HepG2 (cell line): Measurements from ENCODE around the gene KCNAB1. TPM values are rescaled to one million over a fixed set of nuclear protein-coding genes. Genes with fewer than 3 reads are reported as not detected.

Experiments used
- ATAC-seq: fragments of 200-7000 bp; cut with Tn5 transposase; 3 replicates; pipeline ENCODE4 v1.9.1; 2020; ENCODE audit warnings: mild to moderate bottlenecking, moderate library complexity
- BruUV-seq: library from RNA; stranded (reverse); fragments of 400-500 nt; replicated peaks from 2 replicates; lab custom pipeline; 2021; lab: Mats Ljungman, UMichigan
- CTCF ChIA-PET: fragments of 300-600 bp; formaldehyde crosslinking; extraction: SDS; loops from one replicate; lab custom pipeline; 2021; ENCODE audit warnings: low total read pairs, inconsistent platforms, low intra/inter-chr PET ratio; lab: Yijun Ruan, JAX
- POLR2A ChIA-PET: fragments of 350-600 bp; sonication (Branson Sonifier 250); formaldehyde crosslinking; loops from one replicate; lab custom pipeline; 2020; ENCODE audit warnings: antibody characterized with exemption, inconsistent platforms; lab: Yijun Ruan, JAX
- DNase-seq: peaks from one replicate; pipeline ENCODE4 v3.0.0-alpha.2; 2015; ENCODE audit warnings: low spot score
- FAIRE-seq: peaks from 3 replicates; lab custom pipeline; 2011; peaks lifted over from hg19 to GRCh38; lab: Jason Lieb, UNC
- H2AFZ ChIP-seq: one replicate; pipeline ENCODE4 v1.6.1; 2011; ENCODE audit warnings: low read length, inconsistent platforms
- H3K27ac ChIP-seq: fragments of 300-600 bp; 3 replicates; pipeline ENCODE4 v1.8.0; 2011; ENCODE audit warnings: mixed run types, mild to moderate bottlenecking, mixed read lengths, low read length, inconsistent platforms; ENCODE audit not compliant: insufficient read depth; ENCODE audit errors: extremely low read length
- H3K27me3 ChIP-seq, 2 experiments: fragments of 200-600 bp in 1 of 2; 2 replicates in 1 of 2; 3 replicates in 1 of 2; pipeline versions ENCODE4 v1.6.0 to v1.8.0; 2011; ENCODE audit warnings: low read length in 2 of 2, mild to moderate bottlenecking in 2 of 2, moderate library complexity in 2 of 2, inconsistent platforms in 1 of 2; ENCODE audit not compliant: insufficient read depth in 2 of 2, control insufficient read depth in 1 of 2
- H3K36me3 ChIP-seq, 2 experiments: fragments of 200-600 bp in 1 of 2; replicated peaks in 1 of 2; 2 replicates in 1 of 2; 3 replicates in 1 of 2; pipeline versions ENCODE4 v1.5.1 to v1.8.0; 2011; ENCODE audit warnings: low read length in 2 of 2, inconsistent platforms in 1 of 2; ENCODE audit not compliant: insufficient read depth in 2 of 2, control insufficient read depth in 1 of 2
- H3K4me1 ChIP-seq: 2 replicates; pipeline ENCODE4 v1.5.1; 2012; ENCODE audit warnings: low read length, inconsistent platforms; ENCODE audit not compliant: insufficient read depth
- H3K4me2 ChIP-seq: 2 replicates; pipeline ENCODE4 v1.6.0; 2011; ENCODE audit warnings: low read depth, low read length, inconsistent platforms
- H3K4me3 ChIP-seq, 3 experiments: fragments of 200-600 bp in 1 of 3; sonication (generic), shearing (Covaris generic) in 1 of 3; replicated peaks in 1 of 3; 2 replicates each; pipeline ENCODE4 v1.5.1; 2011 to 2016; ENCODE audit warnings: low read length in 3 of 3, inconsistent platforms in 2 of 3, low read depth in 2 of 3, mild to moderate bottlenecking in 2 of 3, control low read depth in 1 of 3, mixed read lengths in 1 of 3; ENCODE audit not compliant: insufficient read depth in 1 of 3
- H3K79me2 ChIP-seq: one replicate; pipeline ENCODE4 v1.6.1; 2011; ENCODE audit warnings: low read length, inconsistent platforms; ENCODE audit not compliant: insufficient read depth
- H3K9ac ChIP-seq: 2 replicates; pipeline ENCODE4 v1.6.0; 2011; ENCODE audit warnings: mild to moderate bottlenecking, low read depth, low read length, inconsistent platforms; ENCODE audit not compliant: insufficient read depth
- H3K9me3 ChIP-seq: 2 replicates; pipeline ENCODE4 v1.5.1; 2012; ENCODE audit warnings: mild to moderate bottlenecking, low read length
- H4K20me1 ChIP-seq: 2 replicates; pipeline ENCODE4 v1.6.0; 2011; ENCODE audit warnings: inconsistent platforms, mild to moderate bottlenecking, low read length, moderate library complexity; ENCODE audit not compliant: insufficient read depth
- HDAC6 ChIP-seq: fragments of 200-600 bp; sonication (generic); IDR thresholded peaks from 2 replicates; pipeline ENCODE4 v1.7.0; 2017; ENCODE audit warnings: mild to moderate bottlenecking, antibody characterized with exemption, low read length, low read depth
- HMG20A ChIP-seq: IDR thresholded peaks from 2 replicates; pipeline ENCODE4 v1.6.1; 2016; ENCODE audit warnings: borderline replicate concordance
- MAZ ChIP-seq, 2 experiments: sonication (generic) in 1 of 2; formaldehyde crosslinking in 1 of 2; IDR thresholded peaks; 2 replicates each; pipeline versions ENCODE4 v1.5.0 to v1.6.1; 2012 to 2020; ENCODE audit warnings: low read depth in 2 of 2, mild to moderate bottlenecking in 2 of 2, borderline replicate concordance in 1 of 2, improper control_type of control experiment in 1 of 2, low read length in 1 of 2, missing genetic modification reagents in 1 of 2, moderate library complexity in 1 of 2
- MLLT10 ChIP-seq: sonication (generic); formaldehyde crosslinking; IDR thresholded peaks from 2 replicates; pipeline ENCODE4 v1.4.0; 2020; ENCODE audit warnings: missing genetic modification reagents
- PHF20 ChIP-seq: sonication (generic); formaldehyde crosslinking; IDR thresholded peaks from 2 replicates; pipeline ENCODE4 v1.5.0; 2020; ENCODE audit warnings: mild to moderate bottlenecking, missing genetic modification reagents
- RNF2 ChIP-seq: fragments of 450-650 bp; conservative IDR thresholded peaks from 2 replicates; pipeline ENCODE4 v1.6.1; 2016; ENCODE audit warnings: low read depth
- SMARCE1 ChIP-seq: fragments of 450-650 bp; IDR thresholded peaks from 2 replicates; pipeline ENCODE4 v1.6.1; 2017; ENCODE audit warnings: borderline replicate concordance
- YEATS2 ChIP-seq: sonication (generic); formaldehyde crosslinking; IDR thresholded peaks from 2 replicates; pipeline ENCODE4 v1.4.0; 2020; ENCODE audit warnings: missing genetic modification reagents, borderline replicate concordance
- ZMAT3 ChIP-seq: sonication (generic); formaldehyde crosslinking; conservative IDR thresholded peaks from 2 replicates; pipeline ENCODE4 v1.7.0; 2021; ENCODE audit warnings: missing genetic modification reagents
- ZNF563 ChIP-seq: sonication (generic); formaldehyde crosslinking; IDR thresholded peaks from 2 replicates; pipeline ENCODE4 v1.8.0; 2022; ENCODE audit warnings: mild to moderate bottlenecking, moderate library complexity, missing genetic modification reagents
- ZNF572 ChIP-seq: sonication (generic); formaldehyde crosslinking; IDR thresholded peaks from 2 replicates; pipeline ENCODE4 v1.5.1; 2020; ENCODE audit warnings: mild to moderate bottlenecking, missing genetic modification reagents
- ZNF644 ChIP-seq: IDR thresholded peaks from 2 replicates; pipeline ENCODE4 v1.6.1; 2016; ENCODE audit warnings: low read depth
- ZNF773 ChIP-seq: sonication (generic); formaldehyde crosslinking; IDR thresholded peaks from 2 replicates; pipeline ENCODE4 v1.4.0; 2020; ENCODE audit warnings: missing genetic modification reagents, borderline replicate concordance
- WGBS: methylation state at CpG from one replicate; pipeline ENCODE4 v1.1.6; 2017; ENCODE audit warnings: low lambda C conversion rate; 5-methylcytosine and 5-hydroxymethylcytosine counted together
- in situ Hi-C: cut with HindIII; loops from 2 replicates; pipeline ENCODE4 v1.10.0; 2017; ENCODE audit warnings: low pct_unique_long_range_greater_than_20kb; ENCODE audit not compliant: extremely low pct_ligation_motif_present
- intact Hi-C: fragments of 100-400 bp; cut with micrococcal nuclease; formaldehyde crosslinking; loops from one replicate; pipeline ENCODE4 v1.10.0; 2022; ENCODE audit not compliant: unreplicated experiment
- polyA plus RNA-seq, 8 experiments: library from polyadenylated mRNA; depleted of rRNA in 3 of 8; stranded (reverse) in 7 of 8; unstranded in 1 of 8; fragments of >200 nt; fragmentation: Illumina TruSeq in 4 of 8; extraction: Trizol in 4 of 8; gene quantifications; 2 replicates each; pipeline versions ENCODE4 v1.2.1 to v1.2.3, GENCODE V29; 2011 to 2016; ENCODE audit warnings: low read depth in 4 of 8, missing spikeins in 1 of 8, mixed read lengths in 1 of 8; ENCODE audit not compliant: insufficient read depth in 1 of 8
- total RNA-seq, 5 experiments: library from RNA; depleted of rRNA; stranded (reverse); fragments of >200 nt; fragmentation: Illumina TruSeq; extraction: Trizol; gene quantifications; 2 replicates each; pipeline ENCODE4 v1.2.3, GENCODE V29; 2016; ENCODE audit warnings: low read depth in 1 of 5
- TF ChIP-seq, protein P1 (sequence below): sonication (generic); formaldehyde crosslinking; IDR thresholded peaks from 2 replicates; pipeline ENCODE4 v1.9.0; 2021; ENCODE audit warnings: missing genetic modification reagents, mild to moderate bottlenecking, borderline replicate concordance
- TF ChIP-seq, protein P2 (sequence below): fragments of 450-650 bp; IDR thresholded peaks from 2 replicates; pipeline ENCODE4 v1.6.1; 2016
- TF ChIP-seq, protein P3 (sequence below): sonication (generic); formaldehyde crosslinking; IDR thresholded peaks from 2 replicates; pipeline ENCODE4 v1.9.0; 2022; ENCODE audit warnings: missing genetic modification reagents, mild to moderate bottlenecking, borderline replicate concordance
- TF ChIP-seq, protein P4 (sequence below): sonication (generic); formaldehyde crosslinking; IDR thresholded peaks from 2 replicates; pipeline ENCODE4 v1.5.0; 2020; ENCODE audit warnings: mild to moderate bottlenecking, low read depth, missing genetic modification reagents, borderline replicate concordance
- TF ChIP-seq, protein P5 (sequence below): sonication (generic); formaldehyde crosslinking; IDR thresholded peaks from 2 replicates; pipeline ENCODE4 v1.5.0; 2020; ENCODE audit warnings: missing genetic modification reagents

The KCNAB1 gene
- total and polyA plus RNA-seq, 2 of the 13 experiments (the other 11 are each of a cell fraction or from before 2014, with no cell fraction given) = not detected

- Histone ChIP-seq H3K4me2 (no peak overlapping the region), H2AFZ (no peak overlapping the region), H3K79me2 (no peaks in the 10 kb centered on the region), H3K9ac (no peak overlapping the region), H3K4me1 (peaks cover 5% of the 10 kb centered on the region), H3K27ac (no peak overlapping the region), H3K4me3 (no peak overlapping the region), H3K9me3 (no peaks in the 10 kb centered on the region), H3K36me3 (no peaks in the 10 kb centered on the region), H4K20me1 (no peaks in the 10 kb centered on the region), H3K27me3 (peaks cover 1 to 14% of the 10 kb centered on the region in 2 experiments; a peak in 2 of 5 replicates)
- no TSS peak for BruUV-seq
- CTCF ChIA-PET = no interaction called here
- DNase-seq (no peak), FAIRE-seq (no peak), ATAC-seq (no peak)
- WGBS = 45% methylated on average over 2 of the region's 2 CpGs
- in situ Hi-C loops (no loop called here), intact Hi-C loops (no loop called here)
- POLR2A ChIA-PET = no interaction called here
- TF ChIP-seq ZNF644 (CRISPR knock-in tag) (no peak), YEATS2 (CRISPR knock-in tag) (no peak), ZNF572 (CRISPR knock-in tag) (no peak), ZNF773 (CRISPR knock-in tag) (no peak), HMG20A (CRISPR knock-in tag) (no peak), HDAC6 (no peak), SMARCE1 (no peak), RNF2 (no peak), ZMAT3 (CRISPR knock-in tag) (no peak), MLLT10 (CRISPR knock-in tag) (no peak), PHF20 (no peak), MAZ (IDR thresholded peaks at IDR 0.05; ENCODE audit: borderline replicate concordance, low read depth, low read length) (no peak), MAZ (CRISPR knock-in tag; IDR thresholded peaks at IDR 0.05; ENCODE audit: low read depth) (no peak), ZNF563 (CRISPR knock-in tag) (no peak)
- TF ChIP-seq, protein P1, sequence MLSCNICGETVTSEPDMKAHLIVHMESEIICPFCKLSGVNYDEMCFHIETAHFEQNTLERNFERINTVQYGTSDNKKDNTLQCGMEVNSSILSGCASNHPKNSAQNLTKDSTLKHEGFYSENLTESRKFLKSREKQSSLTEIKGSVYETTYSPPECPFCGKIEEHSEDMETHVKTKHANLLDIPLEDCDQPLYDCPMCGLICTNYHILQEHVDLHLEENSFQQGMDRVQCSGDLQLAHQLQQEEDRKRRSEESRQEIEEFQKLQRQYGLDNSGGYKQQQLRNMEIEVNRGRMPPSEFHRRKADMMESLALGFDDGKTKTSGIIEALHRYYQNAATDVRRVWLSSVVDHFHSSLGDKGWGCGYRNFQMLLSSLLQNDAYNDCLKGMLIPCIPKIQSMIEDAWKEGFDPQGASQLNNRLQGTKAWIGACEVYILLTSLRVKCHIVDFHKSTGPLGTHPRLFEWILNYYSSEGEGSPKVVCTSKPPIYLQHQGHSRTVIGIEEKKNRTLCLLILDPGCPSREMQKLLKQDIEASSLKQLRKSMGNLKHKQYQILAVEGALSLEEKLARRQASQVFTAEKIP (CRISPR knock-in tag) = no peak
- TF ChIP-seq, protein P2, sequence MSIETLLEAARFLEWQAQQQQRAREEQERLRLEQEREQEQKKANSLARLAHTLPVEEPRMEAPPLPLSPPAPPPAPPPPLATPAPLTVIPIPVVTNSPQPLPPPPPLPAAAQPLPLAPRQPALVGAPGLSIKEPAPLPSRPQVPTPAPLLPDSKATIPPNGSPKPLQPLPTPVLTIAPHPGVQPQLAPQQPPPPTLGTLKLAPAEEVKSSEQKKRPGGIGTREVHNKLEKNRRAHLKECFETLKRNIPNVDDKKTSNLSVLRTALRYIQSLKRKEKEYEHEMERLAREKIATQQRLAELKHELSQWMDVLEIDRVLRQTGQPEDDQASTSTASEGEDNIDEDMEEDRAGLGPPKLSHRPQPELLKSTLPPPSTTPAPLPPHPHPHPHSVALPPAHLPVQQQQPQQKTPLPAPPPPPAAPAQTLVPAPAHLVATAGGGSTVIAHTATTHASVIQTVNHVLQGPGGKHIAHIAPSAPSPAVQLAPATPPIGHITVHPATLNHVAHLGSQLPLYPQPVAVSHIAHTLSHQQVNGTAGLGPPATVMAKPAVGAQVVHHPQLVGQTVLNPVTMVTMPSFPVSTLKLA = no peak
- TF ChIP-seq, protein P3, sequence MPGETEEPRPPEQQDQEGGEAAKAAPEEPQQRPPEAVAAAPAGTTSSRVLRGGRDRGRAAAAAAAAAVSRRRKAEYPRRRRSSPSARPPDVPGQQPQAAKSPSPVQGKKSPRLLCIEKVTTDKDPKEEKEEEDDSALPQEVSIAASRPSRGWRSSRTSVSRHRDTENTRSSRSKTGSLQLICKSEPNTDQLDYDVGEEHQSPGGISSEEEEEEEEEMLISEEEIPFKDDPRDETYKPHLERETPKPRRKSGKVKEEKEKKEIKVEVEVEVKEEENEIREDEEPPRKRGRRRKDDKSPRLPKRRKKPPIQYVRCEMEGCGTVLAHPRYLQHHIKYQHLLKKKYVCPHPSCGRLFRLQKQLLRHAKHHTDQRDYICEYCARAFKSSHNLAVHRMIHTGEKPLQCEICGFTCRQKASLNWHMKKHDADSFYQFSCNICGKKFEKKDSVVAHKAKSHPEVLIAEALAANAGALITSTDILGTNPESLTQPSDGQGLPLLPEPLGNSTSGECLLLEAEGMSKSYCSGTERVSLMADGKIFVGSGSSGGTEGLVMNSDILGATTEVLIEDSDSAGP (CRISPR knock-in tag) = no peak
- TF ChIP-seq, protein P4, sequence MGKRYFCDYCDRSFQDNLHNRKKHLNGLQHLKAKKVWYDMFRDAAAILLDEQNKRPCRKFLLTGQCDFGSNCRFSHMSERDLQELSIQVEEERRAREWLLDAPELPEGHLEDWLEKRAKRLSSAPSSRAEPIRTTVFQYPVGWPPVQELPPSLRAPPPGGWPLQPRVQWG (CRISPR knock-in tag) = no peak
- TF ChIP-seq, protein P5, sequence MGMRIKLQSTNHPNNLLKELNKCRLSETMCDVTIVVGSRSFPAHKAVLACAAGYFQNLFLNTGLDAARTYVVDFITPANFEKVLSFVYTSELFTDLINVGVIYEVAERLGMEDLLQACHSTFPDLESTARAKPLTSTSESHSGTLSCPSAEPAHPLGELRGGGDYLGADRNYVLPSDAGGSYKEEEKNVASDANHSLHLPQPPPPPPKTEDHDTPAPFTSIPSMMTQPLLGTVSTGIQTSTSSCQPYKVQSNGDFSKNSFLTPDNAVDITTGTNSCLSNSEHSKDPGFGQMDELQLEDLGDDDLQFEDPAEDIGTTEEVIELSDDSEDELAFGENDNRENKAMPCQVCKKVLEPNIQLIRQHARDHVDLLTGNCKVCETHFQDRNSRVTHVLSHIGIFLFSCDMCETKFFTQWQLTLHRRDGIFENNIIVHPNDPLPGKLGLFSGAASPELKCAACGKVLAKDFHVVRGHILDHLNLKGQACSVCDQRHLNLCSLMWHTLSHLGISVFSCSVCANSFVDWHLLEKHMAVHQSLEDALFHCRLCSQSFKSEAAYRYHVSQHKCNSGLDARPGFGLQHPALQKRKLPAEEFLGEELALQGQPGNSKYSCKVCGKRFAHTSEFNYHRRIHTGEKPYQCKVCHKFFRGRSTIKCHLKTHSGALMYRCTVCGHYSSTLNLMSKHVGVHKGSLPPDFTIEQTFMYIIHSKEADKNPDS = no peak
Measured at GRCh38 chr3:156211583-156211982, 91.2 kb downstream of the KCNAB1 start.
